Stimulated activated CD4-positive, alpha-beta T cell treated with anti-CD3 and anti-CD28 coated beads, Interleukin-4, amount 100 ng/mL, for 24 hours (primary cell): ENCODE results near the gene FOXK1.

Source experiments
- DNase-seq: peaks from one replicate; pipeline ENCODE4 v3.0.0-alpha.2; 2020

FOXK1 gene

DNA sequence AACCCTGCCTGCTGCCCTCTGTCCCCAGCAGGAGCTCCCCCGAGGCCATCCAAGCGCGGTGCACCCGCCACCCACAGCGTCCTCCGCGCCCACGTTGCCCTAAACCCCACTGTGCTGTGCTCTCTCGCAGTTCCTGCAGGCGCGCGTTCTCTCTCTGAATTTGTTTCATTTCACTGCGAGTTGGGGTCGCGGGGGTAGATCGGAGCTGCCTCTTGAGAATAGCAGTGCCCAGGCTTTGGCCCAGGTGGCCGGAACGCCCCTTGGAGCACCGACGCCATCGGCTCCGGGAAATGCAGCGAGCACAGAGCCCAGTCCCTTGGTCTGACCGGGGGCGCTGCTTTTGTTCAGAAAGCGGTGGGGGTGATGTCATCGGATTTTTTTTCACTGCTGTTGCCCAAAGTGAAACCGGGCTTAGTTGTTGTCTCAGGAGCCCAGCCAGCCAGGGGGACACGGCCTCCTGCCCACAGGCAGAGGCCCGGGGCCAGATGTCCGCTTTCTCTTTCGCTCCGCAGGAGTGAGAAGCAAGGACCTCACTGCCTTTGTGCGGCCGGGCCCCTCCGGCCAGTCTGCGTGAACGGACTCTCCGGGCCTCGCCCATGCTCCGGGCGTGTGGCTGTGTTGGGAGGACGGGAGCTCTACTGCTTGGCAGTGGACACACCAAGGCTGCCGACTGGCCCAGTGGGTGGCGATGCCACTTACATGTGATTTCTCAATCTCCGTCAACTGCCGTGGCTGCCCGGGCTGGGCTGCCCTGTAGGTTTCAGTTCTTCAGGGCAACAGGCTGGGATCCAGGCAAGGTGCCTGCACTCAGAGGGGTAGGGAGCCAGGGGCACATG, 43.1 kb downstream of the FOXK1 start:
- DNase-seq = peak; percentile 35

DNA sequence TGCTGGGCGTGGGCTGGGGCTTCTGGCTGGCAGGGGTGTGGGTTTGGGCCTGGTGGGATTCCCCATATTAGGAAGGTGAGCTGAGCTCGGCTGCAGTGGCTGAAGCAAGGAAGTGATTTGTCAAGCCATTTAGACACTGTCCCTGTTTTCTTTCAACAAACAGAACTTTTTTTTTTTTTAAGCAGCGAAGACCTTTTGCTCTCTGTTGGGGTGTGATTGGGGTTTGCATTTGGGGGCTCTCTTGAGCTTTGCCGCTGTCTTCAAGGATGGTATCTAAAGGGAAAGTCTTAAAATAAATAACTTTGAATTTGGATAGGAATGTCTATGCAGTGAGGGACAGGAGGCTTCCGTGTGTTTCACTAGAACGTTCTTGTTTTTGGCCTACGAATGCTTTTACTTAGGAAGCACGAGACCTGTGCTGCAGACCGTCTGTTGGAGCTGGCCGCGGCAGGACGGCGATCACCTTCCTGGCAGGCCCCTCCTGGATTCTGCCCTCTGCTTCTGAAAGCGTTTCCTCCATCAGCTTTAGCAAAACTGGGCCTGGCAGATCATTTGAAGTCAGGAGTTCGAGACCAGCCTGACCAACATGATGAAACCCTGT, 43.9 kb downstream of the FOXK1 start:
- DNase-seq = no peak

DNA sequence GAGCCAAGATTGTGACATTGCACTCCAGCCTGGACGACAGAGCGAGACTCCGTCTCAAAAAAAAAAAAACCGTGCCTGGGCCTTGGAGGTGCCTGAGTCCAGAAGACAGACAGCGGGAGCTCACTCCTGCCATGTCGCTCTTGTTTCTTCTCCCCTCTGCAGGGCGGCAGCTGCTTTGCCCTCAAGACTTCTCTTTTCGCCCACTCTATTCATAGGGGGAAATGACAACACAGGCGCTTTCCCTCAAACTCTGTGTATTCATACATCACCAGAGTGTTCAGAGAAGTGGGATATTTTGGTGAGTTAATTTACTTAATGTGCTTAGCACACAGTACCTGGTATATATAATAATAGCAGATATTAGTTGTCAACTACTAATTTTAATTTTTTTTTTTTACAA, 44.5 kb downstream of the FOXK1 start:
- DNase-seq = no peak

GRCh38 chr7:4727914-4728705, 46.0 kb downstream of the FOXK1 start:
- DNase-seq = no peak

- no peak for DNase-seq
Measured at GRCh38 chr7:4729266-4729665, 47.2 kb downstream of the FOXK1 start.

GRCh38 chr7:4730276-4730675, 48.2 kb downstream of the FOXK1 start:
- DNase-seq = no peak

DNA sequence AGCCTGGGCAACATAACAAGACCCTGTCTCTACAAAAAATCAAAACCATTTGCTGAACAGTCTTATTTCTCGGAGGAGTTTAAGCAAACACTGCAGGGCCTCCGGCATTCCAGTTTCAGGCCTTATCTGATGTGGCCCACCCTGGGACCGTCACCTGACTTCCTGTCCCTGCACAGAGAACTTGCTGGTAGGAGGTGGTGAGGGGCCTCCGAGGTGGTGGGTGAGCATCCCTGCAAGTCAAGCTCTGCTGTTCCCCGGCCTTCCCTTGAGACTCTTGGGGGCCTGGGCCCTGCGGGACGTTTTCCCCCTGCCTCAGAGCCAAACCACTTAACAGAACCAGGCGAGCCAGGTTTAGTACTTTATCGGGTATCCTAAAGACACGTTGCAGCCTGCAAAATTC, 48.9 kb downstream of the FOXK1 start:
- no peak for DNase-seq

DNA sequence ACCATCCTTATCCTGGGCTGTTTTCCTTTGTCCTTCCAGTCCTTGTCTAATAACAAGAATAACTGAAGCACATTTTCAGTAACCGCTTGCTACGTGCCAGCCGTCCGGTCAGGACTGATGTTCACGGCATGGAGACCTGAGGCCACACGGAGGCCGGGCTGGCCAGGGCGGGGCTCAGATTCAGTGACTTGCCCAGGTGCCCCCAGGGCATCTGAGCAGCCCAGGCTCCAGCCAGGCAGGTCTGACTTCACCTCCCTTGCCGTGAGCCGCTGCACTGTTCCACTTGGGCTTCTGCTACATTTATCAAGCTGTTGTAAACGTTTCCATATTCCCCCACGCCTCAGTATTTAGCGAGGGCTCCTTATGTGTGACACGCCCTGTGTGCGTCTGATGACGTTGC, 49.7 kb downstream of the FOXK1 start:
- no peak for DNase-seq

- no peak for DNase-seq
Measured at GRCh38 chr7:4733936-4734528, 51.9 kb downstream of the FOXK1 start.

DNA sequence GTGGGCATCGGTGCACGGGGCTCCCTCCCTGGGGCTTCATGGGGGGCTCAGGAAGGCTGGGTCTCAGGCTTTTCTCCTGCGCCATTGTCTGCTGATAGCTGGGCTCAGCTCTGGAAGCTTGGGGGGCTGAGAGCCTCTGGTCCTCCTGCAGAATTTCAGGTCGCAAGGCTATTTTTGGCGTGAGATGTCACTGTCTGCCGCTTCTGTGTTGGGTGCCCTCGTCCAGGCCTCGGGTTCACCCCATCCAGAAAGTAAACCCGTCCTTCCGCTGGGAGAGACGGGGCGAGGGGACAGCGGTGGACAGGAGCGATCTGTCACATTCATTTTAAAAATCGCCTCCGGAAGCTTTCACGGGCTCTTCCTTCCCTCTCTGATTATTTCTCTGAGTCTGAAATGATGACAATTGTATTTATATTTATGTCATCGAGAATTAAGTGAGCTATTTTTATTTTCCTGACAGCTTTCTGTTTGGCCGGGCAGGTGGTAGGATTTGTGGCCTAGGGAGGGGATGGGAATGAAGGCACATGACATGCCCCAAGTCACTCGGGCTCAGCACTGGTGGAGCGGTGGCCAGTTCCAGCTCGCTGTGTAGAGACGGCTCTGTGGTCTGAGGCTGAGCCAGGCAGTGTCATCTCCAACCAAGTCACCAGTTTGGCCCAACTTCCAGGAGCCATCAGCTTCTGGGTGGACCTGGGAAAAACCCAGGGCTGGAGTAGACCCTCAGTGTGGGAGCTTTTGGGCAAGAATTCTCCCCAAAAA, 52.7 kb downstream of the FOXK1 start:
- no peak for DNase-seq

DNA sequence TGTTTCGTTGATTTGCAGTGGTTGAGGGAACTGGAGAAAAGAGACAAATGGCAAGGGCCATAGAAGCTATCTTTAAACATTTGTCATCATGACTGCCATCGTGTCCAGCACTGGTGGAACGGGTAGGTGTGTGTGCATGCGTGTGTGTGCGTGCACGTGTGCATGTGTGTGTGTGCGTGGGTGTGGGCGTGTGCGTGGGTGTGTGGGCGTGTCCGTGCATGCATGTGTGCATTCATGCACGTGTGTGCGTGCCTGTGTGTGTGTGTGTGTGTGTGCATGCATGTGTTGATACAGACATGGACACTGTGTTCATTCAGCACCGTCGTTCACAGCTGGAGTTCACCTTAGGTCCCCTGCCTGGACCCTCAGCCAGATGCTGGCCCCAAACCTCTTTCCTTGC, 55.2 kb downstream of the FOXK1 start:
- DNase-seq = no peak

- peak; percentile 36 for DNase-seq
Measured at GRCh38 chr7:4738711-4739527, 56.8 kb downstream of the FOXK1 start.

- peak; percentile 49 for DNase-seq
Measured at GRCh38 chr7:4739528-4739992, 57.5 kb downstream of the FOXK1 start.

- DNase-seq = no peak
Measured at GRCh38 chr7:4740796-4741195, 58.7 kb downstream of the FOXK1 start.

- DNase-seq = no peak
Measured at GRCh38 chr7:4742051-4742573, 60.0 kb downstream of the FOXK1 start.

DNA sequence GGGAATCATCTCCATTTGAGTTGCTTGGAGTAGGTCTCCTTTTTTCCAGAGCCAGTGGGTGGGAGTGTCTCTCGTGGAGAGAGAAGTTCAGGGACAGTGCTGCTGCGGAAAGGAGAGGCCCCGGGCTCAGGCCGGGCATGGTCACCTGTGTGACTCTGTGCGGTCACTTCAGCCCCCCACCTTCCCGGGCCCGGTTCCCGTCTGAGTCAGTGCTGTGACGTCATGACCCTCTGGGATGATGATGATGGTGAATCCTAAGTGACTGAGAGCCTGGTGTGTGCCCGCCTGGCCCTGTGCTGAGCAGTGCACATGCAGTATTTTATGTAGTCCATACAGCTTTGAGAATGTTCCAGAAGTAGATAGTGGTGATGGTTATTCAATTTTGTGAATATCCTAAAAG, 60.8 kb downstream of the FOXK1 start:
- DNase-seq = no peak

DNA sequence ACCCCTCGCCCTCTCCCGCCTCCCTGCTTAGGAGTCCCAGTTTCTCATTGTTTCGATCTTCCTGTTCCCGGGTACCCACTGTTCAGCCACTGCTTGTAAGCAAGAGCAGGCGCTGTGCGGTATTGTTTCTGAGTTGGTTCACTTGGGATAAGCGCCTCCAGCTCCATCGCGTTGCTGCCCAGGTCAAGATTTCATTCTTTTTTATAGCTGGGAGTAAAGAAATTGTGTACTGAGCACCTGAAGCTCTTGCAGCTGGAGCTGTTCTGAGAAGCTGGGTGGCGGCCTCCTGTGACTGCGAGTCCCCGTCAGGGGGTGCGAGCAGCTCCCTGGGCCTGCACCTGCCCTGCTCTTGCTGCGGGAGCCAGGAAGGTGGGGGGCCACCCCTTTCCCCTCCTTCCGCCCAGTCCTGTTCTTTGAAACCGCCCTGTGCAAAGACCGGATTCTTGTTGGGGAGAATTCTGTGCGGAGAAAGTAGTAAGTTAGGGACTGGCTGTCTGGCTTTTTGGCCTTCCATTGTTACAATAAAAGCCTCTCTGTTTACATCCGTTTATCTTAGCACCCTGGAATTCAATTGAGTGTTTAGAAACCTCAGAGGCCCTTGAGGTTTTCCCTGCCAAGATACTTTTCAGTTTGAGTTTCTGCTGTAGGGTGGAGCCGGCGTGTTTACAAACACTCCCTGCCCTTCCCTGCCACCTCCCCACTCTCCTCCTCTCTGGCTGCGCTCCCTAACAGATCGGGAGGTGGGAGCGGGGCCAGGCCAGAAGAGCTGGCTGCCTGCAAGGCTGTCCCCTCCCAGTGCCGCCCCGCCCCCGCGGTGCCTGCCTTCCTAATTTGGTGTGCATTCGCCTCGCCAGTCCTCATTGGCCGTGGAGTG, 62.5 kb downstream of the FOXK1 start:
- peak; percentile 71 for DNase-seq

DNA sequence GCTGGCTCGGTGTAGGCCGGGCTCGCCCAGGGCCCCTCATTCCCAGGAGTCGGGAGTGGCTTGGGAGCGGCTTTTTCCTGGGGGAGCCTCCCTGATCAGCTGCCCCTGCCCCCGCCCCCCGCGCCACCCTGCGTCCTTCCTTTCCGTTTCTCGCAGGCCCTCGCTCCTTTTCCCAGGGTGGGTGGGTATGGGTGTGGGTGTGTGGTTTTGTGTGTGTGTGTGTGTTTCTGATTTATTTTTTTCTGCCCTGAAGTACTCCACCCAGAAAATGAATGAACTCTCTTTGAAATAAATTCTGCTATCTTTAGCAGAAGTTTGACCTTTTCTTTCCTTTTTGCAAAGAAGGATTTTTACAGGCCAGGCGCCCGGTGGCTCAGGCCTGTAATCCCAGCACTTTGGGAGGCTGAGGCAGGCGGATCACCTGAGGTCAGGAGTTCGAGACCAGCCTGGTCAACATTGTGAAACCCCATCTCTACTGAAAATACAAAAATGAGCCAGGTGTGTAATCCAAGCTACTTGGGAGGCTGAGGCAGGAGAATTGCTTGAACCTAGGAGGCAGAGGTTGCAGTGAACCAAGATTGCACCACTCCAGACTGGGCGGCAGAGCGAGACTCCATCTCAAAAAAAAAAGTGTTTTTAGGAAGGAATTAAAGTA, 63.3 kb downstream of the FOXK1 start:
- no peak for DNase-seq
